ENCODE results near the gene TMEM132D. TPM values are rescaled to one million over a fixed set of nuclear protein-coding genes. Genes with fewer than 3 reads are reported as not detected.

Gene TMEM132D
- total RNA-seq, 1 experiment from 2014 or later = not detected

GRCh38 chr12:129607756-129608155, 296.1 kb downstream of the TMEM132D start:
- Histone ChIP-seq H3K4me1 (ENCODE audit: control insufficient read depth, insufficient read depth, low read length) (no peaks in the 10 kb centered on the region), H3K9me3 (ENCODE audit: control insufficient read depth, insufficient read depth, low read depth, low read length) (no peaks in the 10 kb centered on the region), H3K27ac (ENCODE audit: low read length) (no peak overlapping the region), H3K36me3 (ENCODE audit: control insufficient read depth, insufficient read depth, low read length) (no peaks in the 10 kb centered on the region), H3K27me3 (ENCODE audit: control insufficient read depth, insufficient read depth, low read length) (no peaks in the 10 kb centered on the region), H3K4me3 (ENCODE audit: low read depth in 2 of 2, low read length in 2 of 2) (no peak overlapping the region)
- CTCF ChIA-PET = no interaction called here
- in situ Hi-C loops (cut with HindIII; ENCODE audit: low pct_unique_long_range_greater_than_20kb, low sequenced_read_pairs) = no loop called here
- no peak for ATAC-seq
- POLR2A ChIA-PET = no interaction called here
- DNase-seq (ENCODE audit: low read depth, low spot score) = no peak
- TF ChIP-seq TCF7L2 (IDR thresholded peaks at IDR 0.05; ENCODE audit: low read depth, low read length) (no peak), POLR2AphosphoS5 (IDR thresholded peaks at IDR 0.05; ENCODE audit: low read depth, low read length) (no peak), SIN3A (IDR thresholded peaks at IDR 0.05; ENCODE audit: borderline replicate concordance, insufficient read depth, low read depth, low read length) (no peak), REST (IDR thresholded peaks at IDR 0.05; ENCODE audit: insufficient read depth in 1 of 2, low read depth in 2 of 2, low read length in 1 of 2) (no peak), CTCF (IDR thresholded peaks at IDR 0.05) (no peak)
- no TSS peak for BruUV-seq (replicated peaks)
- intact Hi-C loops (cut with micrococcal nuclease; ENCODE audit: unreplicated experiment) = no loop called here

- Histone ChIP-seq H3K27ac (ENCODE audit: low read length) (no peak overlapping the region), H3K4me3 (ENCODE audit: low read depth in 2 of 2, low read length in 2 of 2) (no peak overlapping the region), H3K9me3 (ENCODE audit: control insufficient read depth, insufficient read depth, low read depth, low read length) (no peaks in the 10 kb centered on the region), H3K27me3 (ENCODE audit: control insufficient read depth, insufficient read depth, low read length) (no peaks in the 10 kb centered on the region), H3K36me3 (ENCODE audit: control insufficient read depth, insufficient read depth, low read length) (no peaks in the 10 kb centered on the region), H3K4me1 (ENCODE audit: control insufficient read depth, insufficient read depth, low read length) (no peaks in the 10 kb centered on the region)
- ATAC-seq (no peak), DNase-seq (ENCODE audit: low read depth, low spot score) (no peak)
- intact Hi-C loops (cut with micrococcal nuclease; ENCODE audit: unreplicated experiment) = no loop called here
- ChIA-PET POLR2A (no interaction called here), CTCF (no interaction called here)
- in situ Hi-C loops (cut with HindIII; ENCODE audit: low pct_unique_long_range_greater_than_20kb, low sequenced_read_pairs) = no loop called here
- BruUV-seq (replicated peaks) = no TSS peak
- TF ChIP-seq SIN3A (IDR thresholded peaks at IDR 0.05; ENCODE audit: borderline replicate concordance, insufficient read depth, low read depth, low read length) (no peak), REST (IDR thresholded peaks at IDR 0.05; ENCODE audit: insufficient read depth in 1 of 2, low read depth in 2 of 2, low read length in 1 of 2) (no peak), TCF7L2 (IDR thresholded peaks at IDR 0.05; ENCODE audit: low read depth, low read length) (no peak), POLR2AphosphoS5 (IDR thresholded peaks at IDR 0.05; ENCODE audit: low read depth, low read length) (no peak)
Measured at GRCh38 chr12:129607301-129607700, 296.5 kb downstream of the TMEM132D start.
